Measurements from ENCODE around the gene TSPAN10. TPM values are rescaled to one million over a fixed set of nuclear protein-coding genes. Genes with fewer than 3 reads are reported as not detected.

TSPAN10 gene
- total RNA-seq = 1.1 and 1.9 TPM in 2 replicates

DNA sequence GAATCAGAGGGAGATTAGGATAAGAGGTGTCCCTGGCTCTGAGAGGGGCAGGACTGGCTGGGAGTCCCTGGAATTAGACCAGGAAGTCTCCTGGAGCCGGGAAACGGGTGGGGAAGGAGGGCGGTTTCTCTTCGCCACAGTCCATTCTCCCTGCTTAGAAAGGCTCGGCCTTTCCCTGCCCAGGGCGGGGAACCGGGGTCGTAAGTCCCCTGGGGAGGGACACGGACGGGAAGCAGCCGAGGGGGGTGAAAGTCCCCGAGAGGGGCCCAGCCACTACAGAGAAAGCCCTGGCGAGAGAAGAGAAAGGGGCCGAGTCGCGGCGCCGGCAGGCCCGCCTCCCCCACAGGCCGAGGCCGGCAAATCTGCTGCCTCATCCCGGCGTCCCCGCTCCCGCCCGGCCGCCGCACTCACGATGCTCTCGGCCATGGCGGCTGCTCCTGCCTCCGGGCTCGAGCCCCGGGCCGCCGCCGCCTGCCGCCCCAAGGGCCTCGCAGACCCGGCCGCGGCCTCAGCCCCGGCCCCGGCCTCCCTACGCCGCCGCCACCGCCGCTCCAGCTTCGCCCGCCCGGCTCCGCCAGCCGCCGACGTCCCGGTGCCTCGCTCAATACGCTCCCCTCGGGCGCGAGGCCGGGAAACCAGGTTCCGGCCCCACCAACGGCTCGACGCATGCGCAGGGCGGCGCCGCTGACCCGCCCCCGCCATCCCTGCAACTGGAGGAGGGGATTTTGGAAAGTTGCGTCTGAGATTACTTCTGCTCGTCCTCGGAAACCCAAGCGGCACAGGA is at the start of gene TSPAN10, which contains the start of gene NPLOC4:
TSPAN10 (plus strand) TSS at position 692 of the 784 bp plus-strand sequence. CDS start 5,217 bp downstream, outside the sequence.
NPLOC4 (minus strand) TSS at position 608 of the 784 bp plus-strand sequence; CDS start at position 426, 182 bp downstream.

DNA sequence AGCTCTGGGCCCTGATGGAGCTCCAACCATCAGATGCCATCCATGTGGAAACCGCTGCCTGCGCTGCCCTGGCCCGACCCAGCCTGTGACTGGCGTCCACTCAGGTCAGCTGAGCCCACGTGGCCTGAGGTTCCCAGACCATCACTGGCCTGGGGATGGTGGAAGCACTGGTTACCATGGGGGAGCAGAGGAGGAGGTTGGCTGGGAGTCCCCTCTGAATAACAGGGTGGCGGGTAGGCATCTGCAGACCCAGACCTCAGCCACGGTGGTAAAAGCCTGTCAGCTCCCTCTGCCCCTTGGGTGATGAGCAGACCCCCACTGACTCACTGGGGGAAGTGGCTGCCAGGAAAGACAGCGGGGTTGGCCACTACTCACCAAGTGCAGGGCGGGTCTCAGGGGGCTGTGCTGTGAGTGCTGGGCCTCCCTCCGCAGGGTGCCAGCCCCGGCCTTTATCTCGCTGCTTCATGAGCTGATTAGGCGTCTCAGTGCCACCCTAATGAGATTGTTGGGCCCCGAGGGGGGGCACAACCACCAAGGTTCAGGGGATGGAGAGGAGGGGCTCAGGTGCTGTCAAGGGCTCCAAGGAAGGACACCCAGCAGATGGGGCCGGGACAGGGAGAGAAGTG is 19.2 kb downstream of the TSPAN10 start, which contains the start of gene PDE6G:
PDE6G (minus strand) TSS at position 425 of the 626 bp plus-strand sequence. CDS start 3,237 bp downstream, outside the sequence.

DNA sequence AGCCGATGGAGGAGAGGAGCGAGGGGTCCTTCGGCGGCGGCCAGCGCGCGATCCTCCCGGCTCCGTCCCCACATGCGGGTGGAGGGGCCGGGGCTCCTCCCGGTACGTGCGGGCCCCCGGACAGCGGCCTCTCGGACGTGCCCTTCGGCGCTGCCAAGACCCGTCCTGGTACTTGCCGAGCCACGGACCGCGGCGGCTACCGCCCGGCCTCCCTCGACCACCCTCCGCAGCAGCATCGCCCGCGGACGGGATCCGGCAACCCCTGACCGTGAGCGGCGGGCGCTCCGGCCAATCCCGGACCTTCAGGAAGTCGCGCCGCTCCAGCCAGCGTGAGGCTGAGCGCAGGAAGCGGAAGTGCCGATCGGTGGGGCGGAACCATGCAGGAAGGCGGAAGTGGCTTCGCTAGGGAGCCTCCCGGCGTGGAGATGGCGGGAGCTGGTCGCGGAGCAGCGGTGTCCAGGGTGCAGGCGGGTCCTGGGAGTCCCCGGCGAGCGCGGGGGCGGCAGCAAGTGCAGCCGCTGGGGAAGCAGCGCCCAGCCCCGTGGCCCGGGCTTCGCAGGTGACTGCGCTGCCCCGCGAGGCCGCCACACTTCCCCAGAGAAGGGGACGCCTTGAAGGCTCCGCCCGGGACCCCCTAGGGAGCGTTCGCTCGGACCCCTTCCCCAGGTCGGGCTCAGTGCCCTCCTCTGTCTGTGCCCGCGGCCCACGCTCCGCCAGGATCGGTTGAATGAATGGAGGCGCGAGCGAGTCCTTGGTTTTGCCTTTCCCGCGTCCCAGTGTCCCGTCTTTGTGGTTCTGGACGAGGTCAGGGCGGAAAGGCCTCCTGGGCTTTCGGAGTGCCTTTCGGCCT is 29.6 kb downstream of the TSPAN10 start, which contains the start of the genes CCDC137 and OXLD1:
CCDC137 (plus strand) TSS at position 396 of the 850 bp plus-strand sequence; CDS start at position 426, 30 bp downstream.
OXLD1 (minus strand) TSS at position 264 of the 850 bp plus-strand sequence; CDS start at position 236, 28 bp downstream.

GRCh38 chr17:81683584-81684441 is 46.8 kb downstream of the TSPAN10 start, which contains the start of the genes ARL16 and HGS:
TSS of gene ARL16 (minus strand) at chr17:81683797. CDS start at chr17:81683753, 44 bp downstream.
TSS of gene HGS (plus strand) at chr17:81684011. CDS start at chr17:81684067, 56 bp downstream.

Other genes starting within 250 kb of the TSPAN10 start
- 6.8 and 18.3 TPM in 2 replicates for gene BAHCC1, start 241.7 kb upstream of the TSPAN10 start, total RNA-seq
- 10,594 and 11,964 TPM in 2 replicates for gene ACTG1, start 124.4 kb upstream of the TSPAN10 start, total RNA-seq
- gene FSCN2, start 108.8 kb upstream of the TSPAN10 start, total RNA-seq = 2.4 TPM in 1 of 2 replicates, not detected in the other
- 51.0 and 63.8 TPM in 2 replicates for gene FAAP100, start 84.8 kb upstream of the TSPAN10 start, total RNA-seq
- gene NPLOC4, start 84 bp upstream of the TSPAN10 start, total RNA-seq = 68.1 and 84.4 TPM in 2 replicates
- 0.65 and 6.6 TPM in 2 replicates for gene PDE6G, start 19.3 kb downstream of the TSPAN10 start, total RNA-seq
- gene OXLD1, start 29.4 kb downstream of the TSPAN10 start, total RNA-seq = 45.1 and 69.1 TPM in 2 replicates
- 11.5 and 19.2 TPM in 2 replicates for gene CCDC137, start 29.5 kb downstream of the TSPAN10 start, total RNA-seq
- 38.7 and 53.8 TPM in 2 replicates for gene ARL16, start 46.6 kb downstream of the TSPAN10 start, total RNA-seq
- gene HGS, start 46.8 kb downstream of the TSPAN10 start, total RNA-seq = 126 and 158 TPM in 2 replicates
- gene MRPL12, start 66.2 kb downstream of the TSPAN10 start, total RNA-seq = 86.6 and 220 TPM in 2 replicates
- gene SLC25A10, start 75.1 kb downstream of the TSPAN10 start, total RNA-seq = 23.2 and 55.6 TPM in 2 replicates
- gene GCGR, start 167.0 kb downstream of the TSPAN10 start, total RNA-seq = 0.63 TPM in 1 of 2 replicates, not detected in the other
- 125 and 143 TPM in 2 replicates for gene MCRIP1, start 196.1 kb downstream of the TSPAN10 start, total RNA-seq
- gene PPP1R27, start 197.9 kb downstream of the TSPAN10 start, total RNA-seq = not detected in 2 replicates
- 811 and 1,110 TPM in 2 replicates for gene P4HB, start 223.3 kb downstream of the TSPAN10 start, total RNA-seq
- gene ARHGDIA, start 234.1 kb downstream of the TSPAN10 start, total RNA-seq = 386 and 596 TPM in 2 replicates